Loucy (cell line): ENCODE measurements around the gene RPL10.

Source experiments
- H2AFZ ChIP-seq: fragments of 200-600 bp; sonication (generic); 2 replicates; pipeline ENCODE4 v1.6.0; 2016; ENCODE audit warnings: antibody characterized with exemption, mild to moderate bottlenecking, low read length, moderate library complexity
- H3F3A ChIP-seq: fragments of 200-600 bp; 2 replicates; pipeline ENCODE4 v1.6.0; 2016; ENCODE audit warnings: antibody characterized with exemption, low read depth, mild to moderate bottlenecking
- H3K27me3 ChIP-seq: fragments of 200-600 bp; sonication (generic); 2 replicates; pipeline ENCODE4 v1.6.1; 2014; ENCODE audit warnings: low read length, mild to moderate bottlenecking; ENCODE audit not compliant: insufficient read depth, poor library complexity, severe bottlenecking
- H3K36me3 ChIP-seq: fragments of 200-600 bp; sonication (generic); 2 replicates; pipeline ENCODE4 v1.6.1; 2016; ENCODE audit warnings: low read length; ENCODE audit not compliant: insufficient read depth
- H3K4me1 ChIP-seq: fragments of 200-600 bp; sonication (generic); 2 replicates; pipeline ENCODE4 v1.5.1; 2014; ENCODE audit warnings: low read length, mild to moderate bottlenecking; ENCODE audit not compliant: insufficient read depth, poor library complexity, severe bottlenecking
- H3K4me2 ChIP-seq: fragments of 200-600 bp; sonication (generic); 2 replicates; pipeline ENCODE4 v1.6.0; 2014; ENCODE audit warnings: antibody characterized with exemption, low read length, low read depth, mild to moderate bottlenecking; ENCODE audit not compliant: poor library complexity, severe bottlenecking
- H3K4me3 ChIP-seq: fragments of 200-600 bp; sonication (generic); 2 replicates; pipeline ENCODE4 v1.5.1; 2014; ENCODE audit warnings: low read length, mild to moderate bottlenecking, mixed read lengths; ENCODE audit not compliant: poor library complexity, severe bottlenecking
- H3K79me2 ChIP-seq: fragments of 200-600 bp; sonication (generic); 2 replicates; pipeline ENCODE4 v1.6.1; 2014; ENCODE audit warnings: low read length; ENCODE audit not compliant: insufficient read depth
- H3K9ac ChIP-seq: fragments of 200-600 bp; sonication (generic); 2 replicates; pipeline ENCODE4 v1.6.0; 2014; ENCODE audit warnings: mild to moderate bottlenecking, low read depth, low read length, moderate library complexity; ENCODE audit not compliant: poor library complexity, severe bottlenecking
- H3K9me2 ChIP-seq: fragments of 200-600 bp; sonication (generic); replicated peaks from 2 replicates; pipeline ENCODE4 v1.6.1; 2016; ENCODE audit warnings: low read depth, low read length, mixed read lengths
- H3K9me3 ChIP-seq: fragments of 200-600 bp; sonication (generic); 2 replicates; pipeline ENCODE4 v1.6.1; 2014; ENCODE audit warnings: mild to moderate bottlenecking, antibody characterized with exemption, low read length, low read depth; ENCODE audit not compliant: insufficient read depth
- H4K20me1 ChIP-seq: fragments of 200-600 bp; sonication (generic); 2 replicates; pipeline ENCODE4 v1.6.0; 2014; ENCODE audit warnings: antibody characterized with exemption, low read length, mild to moderate bottlenecking; ENCODE audit not compliant: insufficient read depth, poor library complexity, severe bottlenecking
- CTCF ChIP-seq: fragments of 200-600 bp; sonication (generic); conservative IDR thresholded peaks from 2 replicates; pipeline ENCODE4 v1.5.1; 2014; ENCODE audit warnings: mild to moderate bottlenecking, antibody characterized with exemption, low read length
- EZH2phosphoT487 ChIP-seq: fragments of 200-600 bp; IDR thresholded peaks from 2 replicates; pipeline ENCODE4 v1.6.1; 2018; ENCODE audit warnings: antibody characterized with exemption, mild to moderate bottlenecking, moderate library complexity, borderline replicate concordance

Gene RPL10

GRCh38 chrX:154441564-154441963, 43.4 kb downstream of the RPL10 start:
- no peaks in the 10 kb centered on the region for H3K9me2 ChIP-seq

GRCh38 chrX:154441984-154442707, 44.0 kb downstream of the RPL10 start:
- Histone ChIP-seq H4K20me1 (no peaks in the 10 kb centered on the region), H3K4me1 (peaks cover 6% of the 10 kb centered on the region), H3K36me3 (no peaks in the 10 kb centered on the region; the same call in 1 of the 2 replicates), H3F3A (no peaks in the 10 kb centered on the region), H3K4me2 (no peak overlapping the region), H3K9ac (no peak overlapping the region), H3K9me2 (no peaks in the 10 kb centered on the region), H3K4me3 (no peak overlapping the region), H3K27me3 (no peaks in the 10 kb centered on the region), H3K9me3 (no peaks in the 10 kb centered on the region), H2AFZ (no peak overlapping the region), H3K79me2 (peaks cover 46% of the 10 kb centered on the region)
- TF ChIP-seq EZH2phosphoT487 = no peak
- no peak for TF ChIP-seq CTCF

More at GRCh38 chrX:154441564-154441963, 43.4 kb downstream of the RPL10 start:
- H4K20me1 ChIP-seq = no peaks in the 10 kb centered on the region
- H3K9me3 ChIP-seq = no peaks in the 10 kb centered on the region
- H3K27me3 ChIP-seq = no peaks in the 10 kb centered on the region
- TF ChIP-seq CTCF (no peak), EZH2phosphoT487 (no peak)
- no peak overlapping the region for H3K9ac ChIP-seq
- no peak overlapping the region for H3K4me2 ChIP-seq
- H3K79me2 ChIP-seq = peaks cover 47% of the 10 kb centered on the region
- peaks cover 6% of the 10 kb centered on the region for H3K4me1 ChIP-seq
- no peaks in the 10 kb centered on the region for H3F3A ChIP-seq
- no peak overlapping the region for H2AFZ ChIP-seq
- no peaks in the 10 kb centered on the region; the same call in 1 of the 2 replicates for H3K36me3 ChIP-seq
- H3K4me3 ChIP-seq = no peak overlapping the region

- Histone ChIP-seq H3K36me3 (no peaks in the 10 kb centered on the region; the same call in 1 of the 2 replicates), H3K4me2 (peak overlapping the region; percentile 68), H3K27me3 (no peaks in the 10 kb centered on the region), H3K9me2 (no peaks in the 10 kb centered on the region), H3K79me2 (peaks cover 32% of the 10 kb centered on the region), H3K4me1 (no peaks in the 10 kb centered on the region), H3F3A (no peaks in the 10 kb centered on the region), H3K4me3 (peak overlapping the region; percentile 67), H3K9me3 (no peaks in the 10 kb centered on the region), H2AFZ (no peak overlapping the region), H4K20me1 (no peaks in the 10 kb centered on the region), H3K9ac (no peak overlapping the region)
- TF ChIP-seq EZH2phosphoT487 = no peak
- TF ChIP-seq CTCF = no peak
Observed at GRCh38 chrX:154443479-154443910, 45.3 kb downstream of the RPL10 start.
